A673 (cell line): ENCODE data around the gene GRK6.

ENCODE experiments used
- EZH2 ChIP-seq: fragments of 200-600 bp; sonication (generic); IDR thresholded peaks from 2 replicates; pipeline ENCODE4 v1.6.1; 2017; ENCODE audit warnings: borderline replicate concordance, low read depth, mild to moderate bottlenecking, mixed read lengths, antibody characterized with exemption, low read length; ENCODE audit not compliant: poor library complexity, severe bottlenecking
- TF ChIP-seq, protein P1 (sequence below): fragments of 300-800, 200-600 bp; sonication (generic); conservative IDR thresholded peaks from 2 replicates; pipeline ENCODE4 v1.5.1; 2017; ENCODE audit warnings: low read depth, mild to moderate bottlenecking, antibody characterized with exemption, low read length, moderate library complexity, mixed read lengths

DNA sequence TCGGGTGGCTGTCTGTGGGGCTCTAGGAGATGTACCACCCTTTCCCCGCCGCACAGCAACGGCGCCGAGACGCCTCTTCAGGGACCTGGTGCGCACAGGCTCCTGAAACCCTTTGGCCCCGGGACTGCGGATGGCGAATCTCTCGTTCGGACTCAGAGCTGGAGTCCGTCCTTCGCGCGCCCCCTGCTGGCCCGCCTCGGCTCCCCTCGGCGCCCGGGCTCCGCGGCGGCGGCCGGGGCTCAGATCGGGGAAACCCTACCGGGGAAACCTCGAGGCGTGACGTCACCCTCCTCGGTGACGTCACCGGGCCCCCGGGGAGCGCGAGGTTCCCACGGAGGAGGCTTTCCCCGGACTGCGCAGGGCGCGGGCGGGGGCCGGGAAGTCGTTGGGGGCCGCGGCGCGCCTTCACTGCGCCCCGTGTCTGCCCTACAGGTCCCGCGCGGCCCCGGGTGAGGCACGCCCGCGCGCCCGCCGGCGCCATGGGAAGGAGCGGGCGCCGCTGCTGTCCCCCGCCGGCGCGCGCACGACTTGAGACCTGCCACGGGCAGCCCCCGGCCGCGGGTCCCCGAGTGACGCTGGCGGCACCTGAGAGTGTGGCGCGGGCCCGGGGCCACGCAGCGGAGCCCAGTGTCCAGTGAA is 28.0 kb downstream of the GRK6 start:
- no peak for TF ChIP-seq EZH2
- TF ChIP-seq, protein P1, sequence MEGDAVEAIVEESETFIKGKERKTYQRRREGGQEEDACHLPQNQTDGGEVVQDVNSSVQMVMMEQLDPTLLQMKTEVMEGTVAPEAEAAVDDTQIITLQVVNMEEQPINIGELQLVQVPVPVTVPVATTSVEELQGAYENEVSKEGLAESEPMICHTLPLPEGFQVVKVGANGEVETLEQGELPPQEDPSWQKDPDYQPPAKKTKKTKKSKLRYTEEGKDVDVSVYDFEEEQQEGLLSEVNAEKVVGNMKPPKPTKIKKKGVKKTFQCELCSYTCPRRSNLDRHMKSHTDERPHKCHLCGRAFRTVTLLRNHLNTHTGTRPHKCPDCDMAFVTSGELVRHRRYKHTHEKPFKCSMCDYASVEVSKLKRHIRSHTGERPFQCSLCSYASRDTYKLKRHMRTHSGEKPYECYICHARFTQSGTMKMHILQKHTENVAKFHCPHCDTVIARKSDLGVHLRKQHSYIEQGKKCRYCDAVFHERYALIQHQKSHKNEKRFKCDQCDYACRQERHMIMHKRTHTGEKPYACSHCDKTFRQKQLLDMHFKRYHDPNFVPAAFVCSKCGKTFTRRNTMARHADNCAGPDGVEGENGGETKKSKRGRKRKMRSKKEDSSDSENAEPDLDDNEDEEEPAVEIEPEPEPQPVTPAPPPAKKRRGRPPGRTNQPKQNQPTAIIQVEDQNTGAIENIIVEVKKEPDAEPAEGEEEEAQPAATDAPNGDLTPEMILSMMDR: peak; percentile 60
